Measurements from ENCODE around the gene TAP2.

TAP2 gene

DNA sequence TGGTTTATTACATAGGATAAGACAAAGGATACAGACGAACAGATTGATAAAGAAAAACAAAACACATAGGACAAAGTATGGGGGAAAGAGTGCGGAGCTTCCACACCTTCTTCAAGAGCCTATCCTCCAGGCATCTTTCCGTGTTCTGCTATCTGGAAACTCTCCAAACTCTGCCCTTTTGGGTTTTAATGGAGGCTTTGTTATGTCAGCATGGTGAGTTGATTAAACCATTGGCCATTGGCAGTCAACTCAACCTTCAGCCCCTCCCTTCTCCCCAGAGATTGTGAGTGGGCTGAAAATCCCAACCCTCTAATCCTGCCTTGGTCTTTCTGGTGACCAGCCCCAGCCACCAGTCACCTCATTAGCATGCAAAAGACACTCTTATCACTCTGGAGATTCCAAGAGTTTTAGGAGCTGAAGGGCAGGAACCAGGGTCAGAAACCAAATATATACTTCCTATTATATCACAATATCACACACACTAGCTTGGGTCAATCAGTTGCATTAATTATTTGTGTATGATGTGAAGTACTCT, 45.6 kb downstream of the TAP2 start:
- DNase-seq (ENCODE audit: low read depth in 1 of 2, low spot score in 1 of 2): no peak

DNA sequence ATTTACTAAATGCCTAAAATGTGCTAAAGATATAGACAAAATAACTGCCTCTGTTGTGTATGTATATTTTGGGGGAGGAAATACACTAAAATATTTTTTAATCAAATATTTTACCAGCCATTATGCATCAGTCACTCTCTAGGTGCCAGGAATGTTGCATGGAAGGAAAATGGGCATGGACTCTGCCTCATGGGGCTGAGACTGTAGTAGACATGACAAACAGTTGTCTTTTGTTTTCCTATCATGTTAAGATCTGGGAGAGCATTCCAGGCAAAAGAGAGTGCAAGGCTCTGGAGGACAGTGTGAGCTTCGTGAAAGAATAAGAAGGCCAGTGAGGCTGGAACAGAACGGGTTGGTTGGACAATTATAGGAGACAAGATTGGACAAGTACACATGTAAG, 48.2 kb downstream of the TAP2 start:
- no peak for DNase-seq (ENCODE audit: low read depth in 1 of 2, low spot score in 1 of 2)
